GM10266 (cell line): ENCODE data around the gene ZFPM1.

Experiments used
- DNase-seq: peaks from one replicate; pipeline ENCODE4 v3.0.0; 2012; ENCODE audit errors: extremely low spot score
- CTCF ChIP-seq: IDR thresholded peaks from 2 replicates; pipeline ENCODE4 v1.5.1; 2012; ENCODE audit warnings: mild to moderate bottlenecking, low read depth; ENCODE audit not compliant: control insufficient read depth, insufficient read depth; ENCODE audit errors: missing control alignments

Gene ZFPM1

GRCh38 chr16:88461331-88462269, 8.5 kb downstream of the ZFPM1 start:
- no peak for TF ChIP-seq CTCF
- no peak for DNase-seq

- no peak for TF ChIP-seq CTCF
- DNase-seq: no peak
These were observed 9.3 kb downstream of the ZFPM1 start for GRCh38 chr16:88462396-88462795.

- no peak for TF ChIP-seq CTCF
These were observed 10.3 kb downstream of the ZFPM1 start for GRCh38 chr16:88463411-88463810.

GRCh38 chr16:88464447-88465318, 11.6 kb downstream of the ZFPM1 start:
- no peak for TF ChIP-seq CTCF
- DNase-seq: no peak

More at GRCh38 chr16:88463411-88463810, 10.3 kb downstream of the ZFPM1 start:
- DNase-seq: no peak

- DNase-seq: no peak
These were observed 12.4 kb downstream of the ZFPM1 start for GRCh38 chr16:88465387-88465983.

More at GRCh38 chr16:88465387-88465983, 12.4 kb downstream of the ZFPM1 start:
- no peak for TF ChIP-seq CTCF
